Stomach (tissue), 4 donors: ENCODE measurements around the gene PROSER3.

ENCODE experiments used
- CTCF ChIP-seq, 7 experiments: fragments of 450-650 bp in 4 of 7; fragments of 200-600 bp in 3 of 7; sonication (generic) in 3 of 7; IDR thresholded peaks; one replicate each; pipeline ENCODE4 v1.5.1; 2016 to 2019; ENCODE audit warnings: antibody characterized with exemption in 7 of 7, control low read depth in 2 of 7, mild to moderate bottlenecking in 1 of 7
- EP300 ChIP-seq: sonication (generic); formaldehyde crosslinking; IDR thresholded peaks from one replicate; pipeline ENCODE4 v1.6.1; 2017; ENCODE audit warnings: antibody characterized with exemption
- POLR2AphosphoS5 ChIP-seq, 3 donors: sonication (generic); formaldehyde crosslinking; IDR thresholded peaks; one replicate each; pipeline ENCODE4 v1.6.1; 2016; ENCODE audit warnings: antibody characterized with exemption in 3 of 3

- TF ChIP-seq CTCF (IDR thresholded peaks at IDR 0.05): no peak
- TF ChIP-seq EP300: no peak
- TF ChIP-seq POLR2AphosphoS5 (IDR thresholded peaks at IDR 0.05): no peak
Observed at GRCh38 chr19:35789195-35789977, 31.4 kb downstream of the PROSER3 start.
